NOMO-1 treated with dmso at 0.1 percent for 144 hours (cell line): ENCODE data around the gene UTP3.
A peak's percentile ranks its signal among the peaks of the same experiment; 100 is the strongest.
"Not testable (repeated sequence)": the region's sequence is repeated elsewhere in the genome, so short reads cannot be mapped to it uniquely, and the experiment has no call there.

Source experiments
- DNase-seq: peaks from one replicate; lab custom pipeline; 2025; ENCODE audit not compliant: unreplicated experiment; lab: John Stamatoyannopoulos, UW

UTP3 gene, protein sequence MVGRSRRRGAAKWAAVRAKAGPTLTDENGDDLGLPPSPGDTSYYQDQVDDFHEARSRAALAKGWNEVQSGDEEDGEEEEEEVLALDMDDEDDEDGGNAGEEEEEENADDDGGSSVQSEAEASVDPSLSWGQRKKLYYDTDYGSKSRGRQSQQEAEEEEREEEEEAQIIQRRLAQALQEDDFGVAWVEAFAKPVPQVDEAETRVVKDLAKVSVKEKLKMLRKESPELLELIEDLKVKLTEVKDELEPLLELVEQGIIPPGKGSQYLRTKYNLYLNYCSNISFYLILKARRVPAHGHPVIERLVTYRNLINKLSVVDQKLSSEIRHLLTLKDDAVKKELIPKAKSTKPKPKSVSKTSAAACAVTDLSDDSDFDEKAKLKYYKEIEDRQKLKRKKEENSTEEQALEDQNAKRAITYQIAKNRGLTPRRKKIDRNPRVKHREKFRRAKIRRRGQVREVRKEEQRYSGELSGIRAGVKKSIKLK

DNA sequence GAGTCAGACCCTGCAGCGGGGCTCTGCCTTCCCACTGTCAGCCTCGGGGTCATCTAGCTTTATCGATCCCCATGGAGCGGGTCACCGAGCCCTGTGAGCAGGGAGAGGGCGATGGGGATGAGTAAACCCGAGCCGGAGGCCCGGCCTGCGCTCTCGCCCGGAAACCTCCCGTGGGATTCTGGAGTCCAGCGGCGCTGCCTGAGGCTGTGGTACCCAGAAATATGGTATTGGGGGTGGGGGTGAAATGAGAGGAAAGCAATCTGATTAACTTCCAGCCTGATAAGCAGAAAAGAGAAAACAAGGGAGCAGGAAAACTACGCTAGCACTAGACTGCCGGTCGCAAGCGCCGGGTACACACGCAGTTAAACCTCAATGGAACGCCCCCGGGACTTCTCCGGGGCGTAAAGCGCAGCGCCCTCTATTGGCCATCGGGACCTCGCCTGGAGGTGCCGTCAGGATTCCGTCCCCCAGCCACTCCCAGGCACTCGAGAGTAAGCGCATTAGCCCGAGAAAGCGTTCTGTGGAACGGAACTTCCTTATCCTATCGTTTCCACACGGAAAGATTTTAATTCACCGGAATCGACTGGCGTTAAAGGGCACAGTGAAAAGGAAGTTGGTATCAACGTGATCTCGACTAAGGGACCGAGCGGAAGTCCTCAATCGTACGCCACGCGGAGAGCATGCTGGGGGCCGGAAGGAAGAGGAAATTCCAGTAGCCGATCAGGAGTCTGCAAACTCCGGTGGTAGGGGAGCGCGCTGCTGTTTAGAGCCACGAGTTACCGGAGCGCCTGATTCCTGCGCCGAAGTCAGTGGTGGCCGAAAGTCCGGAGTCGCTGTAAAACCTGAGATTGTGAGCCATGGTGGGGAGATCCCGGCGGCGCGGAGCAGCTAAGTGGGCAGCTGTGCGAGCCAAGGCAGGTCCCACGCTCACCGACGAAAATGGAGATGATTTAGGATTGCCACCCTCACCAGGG is at the start of gene UTP3:
Gene UTP3, plus strand, starts transcription at position 712 of the 974 bp plus-strand sequence. Its CDS starts 146 bp downstream, at position 858.
- peak; percentile 97 for DNase-seq

DNA sequence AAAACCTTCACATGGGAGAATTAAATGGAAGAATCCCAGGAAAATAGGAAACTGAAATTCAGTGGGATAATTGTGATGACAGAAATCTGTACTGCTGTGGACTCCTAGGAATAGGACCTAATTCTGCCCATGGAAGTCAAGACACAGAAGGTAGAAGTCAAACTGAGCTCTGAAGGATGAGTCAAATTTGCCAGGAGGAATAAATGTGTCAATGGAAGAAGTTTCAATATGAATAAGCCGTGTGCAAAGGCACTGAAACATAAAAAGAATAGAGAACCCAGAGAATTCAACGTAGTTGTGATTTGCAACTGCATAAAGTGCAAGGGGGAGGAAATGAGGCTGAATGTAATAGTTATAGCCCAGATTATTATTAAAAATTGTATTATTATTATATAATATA is 48.1 kb upstream of the UTP3 start:
- DNase-seq, result no peak

DNA sequence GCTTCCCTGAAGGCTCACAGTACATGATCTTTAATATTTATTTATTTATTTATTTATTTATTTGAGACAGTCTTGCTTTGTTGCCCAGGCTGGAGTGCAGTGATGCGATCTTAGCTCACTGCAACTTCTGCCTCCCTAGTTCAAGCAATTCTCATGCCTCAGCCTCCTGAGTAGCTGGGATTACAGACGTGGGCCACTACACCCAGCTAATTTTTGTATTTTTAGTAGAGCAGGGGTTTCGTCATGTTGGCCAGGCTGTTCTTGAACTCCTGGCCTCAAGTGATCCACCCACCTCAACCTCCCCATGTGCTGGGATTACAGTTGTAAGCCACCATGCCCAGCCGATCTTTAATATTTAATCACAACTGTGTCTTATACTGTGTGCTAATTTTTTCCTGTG is 37.6 kb upstream of the UTP3 start:
- not testable (repeated sequence) for DNase-seq

DNA sequence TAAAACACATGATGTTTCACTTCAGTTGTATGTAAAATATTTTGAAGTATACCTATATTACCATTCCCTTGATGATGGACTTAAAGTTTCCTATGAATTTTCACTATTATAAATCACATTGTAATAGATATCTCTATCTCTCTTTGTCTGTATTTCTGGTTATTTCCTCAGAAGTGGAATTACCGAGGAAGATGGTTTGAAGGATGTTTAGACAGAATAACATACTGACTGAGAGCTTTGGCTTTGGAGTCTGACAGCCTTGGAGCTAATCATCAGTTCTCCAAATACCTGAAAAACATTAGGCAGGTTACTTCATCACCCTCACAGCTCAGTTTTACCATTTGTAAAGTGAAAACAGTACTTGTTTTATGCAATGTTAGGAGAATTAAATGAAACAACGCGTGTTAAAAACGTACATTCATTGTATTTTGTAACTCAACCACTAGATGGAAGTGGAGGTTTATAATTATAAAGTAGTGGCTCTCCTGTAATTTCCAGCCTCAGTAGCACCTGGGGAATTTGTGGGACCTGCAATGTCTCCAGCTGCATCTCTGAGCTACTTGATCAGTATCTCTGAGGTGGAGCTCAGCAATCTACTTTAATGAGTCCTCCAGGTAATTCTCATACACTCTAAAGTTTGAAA is 36.3 kb upstream of the UTP3 start:
- no peak for DNase-seq

DNA sequence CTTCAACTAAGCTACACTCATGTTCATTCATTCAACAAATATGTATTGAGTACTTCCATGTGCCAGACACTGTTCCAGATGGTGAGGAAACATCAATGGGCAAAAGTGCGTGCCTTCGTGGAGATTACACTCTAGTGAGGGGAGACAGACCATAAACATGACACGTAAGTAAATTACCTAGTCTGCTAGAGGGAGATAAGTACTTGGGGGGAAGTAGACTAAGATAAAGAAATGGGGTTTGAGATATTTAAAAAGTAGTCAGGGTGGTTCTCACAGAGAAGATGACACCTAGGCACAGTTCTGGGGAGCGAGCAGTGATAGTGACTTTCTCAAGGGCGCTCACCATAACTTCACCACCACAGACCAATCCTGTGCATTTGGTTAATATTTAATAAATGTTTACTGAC is 33.7 kb upstream of the UTP3 start:
- no peak for DNase-seq

DNA sequence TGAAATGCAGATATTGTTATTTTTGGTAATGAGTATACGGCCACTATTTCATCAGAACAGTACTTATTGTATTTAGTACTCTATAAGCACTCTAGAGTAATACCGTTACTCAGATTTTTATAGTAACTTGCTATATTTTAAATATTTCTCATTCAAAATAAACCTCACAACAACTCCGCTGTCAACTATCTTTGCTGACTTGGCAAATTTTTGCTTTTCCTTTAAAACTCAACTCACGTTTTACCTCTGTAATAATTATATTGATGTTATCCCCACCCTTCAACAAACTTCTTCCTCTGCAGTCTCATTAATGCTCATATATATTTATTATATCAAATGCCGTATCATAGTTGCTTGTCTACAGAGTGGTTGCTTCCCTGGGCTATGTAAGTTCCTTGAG is 31.0 kb upstream of the UTP3 start:
- DNase-seq, result no peak

DNA sequence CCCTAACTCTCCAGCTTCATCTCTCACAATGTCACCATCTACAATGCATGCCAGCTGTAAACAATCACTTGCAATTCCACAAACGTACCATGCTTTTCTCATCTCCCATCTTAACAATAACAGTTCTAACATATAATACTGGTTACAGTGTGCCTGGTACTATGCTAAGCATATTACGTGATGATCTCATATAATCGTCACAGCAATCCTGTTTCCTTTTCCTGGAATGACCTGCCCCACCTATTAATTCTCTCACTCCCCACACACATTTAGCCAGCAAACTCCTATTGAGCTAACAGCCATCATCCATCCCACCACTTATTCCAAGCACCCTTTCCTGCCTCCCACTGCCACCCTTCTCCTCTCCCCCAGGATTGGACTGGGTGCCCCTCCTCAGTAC is 29.9 kb upstream of the UTP3 start:
- DNase-seq, result no peak

DNA sequence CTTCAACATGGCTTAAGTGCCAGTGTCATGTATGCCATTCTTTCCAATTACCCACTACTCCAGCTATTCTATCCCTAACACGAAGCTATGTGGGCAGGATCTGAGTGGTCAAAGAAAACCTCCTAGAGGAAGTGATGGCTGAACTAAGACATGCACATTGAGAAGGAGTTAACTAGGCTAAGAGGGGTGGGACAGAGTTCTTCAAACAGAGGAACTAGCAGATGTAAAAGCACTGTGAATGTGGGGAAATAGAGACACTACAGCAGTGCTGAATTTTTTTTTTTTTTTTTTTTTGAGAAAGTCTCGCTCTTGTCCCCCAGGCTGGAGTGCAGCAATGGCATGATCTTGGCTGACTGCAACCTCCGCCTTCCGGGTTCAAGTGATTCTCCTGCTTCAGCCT is 28.2 kb upstream of the UTP3 start:
- no peak for DNase-seq

DNA sequence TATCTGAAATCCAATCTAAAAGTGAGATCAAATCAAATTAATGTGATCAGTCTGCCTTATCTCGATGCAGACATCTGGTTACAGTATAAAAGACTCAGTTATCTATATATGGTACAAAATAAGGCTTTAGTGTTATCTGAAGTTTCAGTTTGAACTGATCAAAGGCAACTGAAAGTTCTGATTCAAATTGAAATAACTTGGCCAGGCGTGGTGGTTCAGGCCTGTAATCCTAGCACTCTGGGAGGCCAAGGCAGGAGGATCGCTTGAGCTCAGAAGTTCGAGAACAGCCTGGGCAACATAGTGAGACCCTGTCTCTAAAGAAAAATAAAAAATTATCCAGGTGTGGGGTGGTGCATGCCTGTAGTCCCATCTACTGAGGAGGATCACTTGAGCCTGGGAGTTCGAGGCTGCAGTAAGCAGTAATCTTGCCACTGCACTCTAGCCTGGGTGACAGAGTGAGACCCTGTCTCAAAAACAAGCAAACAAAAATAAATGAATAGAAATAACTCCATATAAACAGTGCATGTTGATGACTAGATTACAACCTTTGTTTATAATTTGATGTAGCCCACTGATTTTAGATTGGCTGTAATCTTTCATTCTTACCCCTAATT is 26.9 kb upstream of the UTP3 start:
- not testable (repeated sequence) for DNase-seq

DNA sequence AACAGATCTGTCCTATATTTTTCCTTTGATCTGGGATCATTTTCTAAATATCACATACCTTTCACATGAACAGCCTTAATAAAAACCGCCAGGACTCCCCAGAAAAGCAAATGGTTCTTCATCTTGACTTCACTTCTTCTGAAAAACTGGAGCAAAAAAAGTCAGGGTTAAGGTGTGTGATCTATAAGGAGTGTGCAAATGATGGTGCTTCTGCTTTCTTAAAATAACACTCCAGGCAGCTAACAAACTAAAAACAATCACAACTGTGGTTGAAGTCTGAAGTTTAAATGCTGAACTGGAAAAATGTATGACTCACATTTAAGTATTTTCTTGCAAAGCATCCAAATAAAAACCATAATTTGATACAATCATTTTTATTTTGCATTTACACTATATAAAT is 22.0 kb upstream of the UTP3 start, which contains the start of gene JCHAIN:
Gene JCHAIN, minus strand, starts transcription at position 140 of the 400 bp plus-strand sequence. Its CDS starts 18 bp downstream, at position 122.
- DNase-seq, result no peak

DNA sequence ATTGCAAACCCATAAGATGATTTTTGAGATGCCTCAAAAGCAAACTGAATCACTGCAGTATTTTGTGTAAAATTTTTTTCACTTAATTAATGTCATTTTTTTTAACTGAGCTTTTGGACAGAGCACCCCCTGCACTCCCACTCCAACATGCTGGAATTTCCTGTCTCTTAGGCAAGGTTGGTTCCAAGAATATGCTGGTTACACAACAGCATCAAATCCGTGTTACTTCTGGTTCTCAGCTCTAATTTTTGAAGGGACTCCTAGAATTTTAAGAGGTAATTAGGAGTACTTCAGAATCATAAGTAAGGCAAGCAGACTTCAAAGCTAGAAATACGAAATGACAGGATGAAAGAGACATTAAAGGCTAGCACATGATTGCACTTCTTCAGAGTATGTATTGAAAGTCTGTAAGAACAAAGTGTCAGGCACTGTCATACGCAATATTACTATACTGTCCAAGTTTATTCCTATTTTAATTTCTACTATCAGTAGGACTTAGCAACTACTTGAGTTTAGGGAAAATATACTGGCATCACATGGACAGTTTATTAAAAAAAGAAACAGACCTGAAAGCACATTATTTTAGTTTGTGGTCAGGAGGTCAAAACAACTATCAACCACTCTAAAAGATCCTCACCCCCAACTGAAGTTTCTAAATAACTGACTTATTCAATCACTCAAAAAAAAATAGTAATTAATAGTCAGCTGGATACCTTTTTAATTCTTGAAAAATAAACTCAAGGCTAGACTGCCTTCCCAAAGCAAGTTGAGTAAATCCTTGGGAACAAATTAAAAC is 20.4 kb upstream of the UTP3 start:
- DNase-seq, result no peak

DNA sequence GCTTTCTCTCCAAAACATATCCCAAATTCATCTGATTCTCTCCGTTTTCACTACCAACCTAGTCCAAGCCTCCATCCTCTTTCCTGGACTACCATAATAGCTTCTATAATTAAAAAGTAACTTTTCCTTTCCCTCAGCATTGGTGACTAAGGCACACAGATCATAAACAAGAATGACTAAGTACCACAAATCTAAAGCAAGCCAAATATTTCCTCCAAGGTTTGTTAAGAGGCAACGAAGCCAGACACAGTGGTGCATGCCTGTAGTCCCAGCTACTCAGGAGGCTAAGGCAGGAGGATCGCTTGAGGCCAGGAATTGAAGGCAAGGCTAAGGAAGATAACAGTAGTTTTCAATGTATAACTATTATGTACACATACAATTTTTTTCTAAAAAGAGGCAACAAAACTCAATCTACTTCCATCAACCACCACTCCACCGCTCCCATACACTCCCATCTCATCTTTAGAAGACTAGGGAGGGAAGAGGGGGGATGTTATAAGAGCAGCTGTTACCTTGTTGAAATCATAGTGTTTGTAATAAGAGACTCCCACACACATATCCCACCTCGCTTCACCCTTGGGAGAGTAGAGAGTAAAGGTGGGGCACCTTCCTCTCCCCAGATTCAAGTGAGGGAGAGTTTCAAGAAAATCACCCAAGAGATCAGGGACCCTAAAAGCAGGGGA is 17.9 kb upstream of the UTP3 start:
- DNase-seq, result no peak

DNA sequence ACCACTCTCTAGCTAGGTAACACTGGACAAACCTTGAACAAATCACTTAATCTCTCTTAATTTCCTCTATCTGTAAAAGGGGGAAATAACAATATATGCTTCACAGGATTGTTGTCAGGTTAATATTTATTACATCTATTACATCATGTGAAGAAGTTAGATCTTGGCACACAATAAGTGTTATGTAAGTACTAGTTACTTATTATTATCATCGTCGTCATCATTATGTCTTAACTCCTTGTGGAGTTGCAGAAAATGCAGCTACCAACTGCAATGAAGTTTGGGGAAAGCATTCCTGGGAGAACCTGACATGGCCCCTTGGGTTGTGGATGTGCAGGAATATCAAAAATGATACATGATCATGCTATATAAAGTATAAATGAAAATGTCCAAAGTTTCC is 17.2 kb upstream of the UTP3 start:
- DNase-seq, result no peak

DNA sequence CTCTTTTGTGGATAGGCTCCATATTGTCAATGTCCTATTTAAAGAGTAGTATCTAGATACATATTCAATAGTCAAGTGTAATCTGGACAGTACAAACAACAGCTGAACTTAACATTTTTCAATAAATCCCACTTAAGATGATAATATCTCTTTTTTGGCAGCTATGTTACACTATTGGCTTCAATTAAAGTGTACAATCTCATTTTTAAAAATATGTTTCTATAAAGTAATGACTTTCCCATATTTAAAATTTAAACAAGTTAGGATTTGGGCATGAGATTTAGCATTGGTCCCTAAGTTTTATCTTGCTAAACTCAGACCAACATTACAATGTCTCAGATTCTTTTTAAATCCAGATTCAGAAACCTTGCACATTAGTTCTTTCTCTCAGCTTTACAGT is 14.1 kb upstream of the UTP3 start:
- DNase-seq, result no peak

DNA sequence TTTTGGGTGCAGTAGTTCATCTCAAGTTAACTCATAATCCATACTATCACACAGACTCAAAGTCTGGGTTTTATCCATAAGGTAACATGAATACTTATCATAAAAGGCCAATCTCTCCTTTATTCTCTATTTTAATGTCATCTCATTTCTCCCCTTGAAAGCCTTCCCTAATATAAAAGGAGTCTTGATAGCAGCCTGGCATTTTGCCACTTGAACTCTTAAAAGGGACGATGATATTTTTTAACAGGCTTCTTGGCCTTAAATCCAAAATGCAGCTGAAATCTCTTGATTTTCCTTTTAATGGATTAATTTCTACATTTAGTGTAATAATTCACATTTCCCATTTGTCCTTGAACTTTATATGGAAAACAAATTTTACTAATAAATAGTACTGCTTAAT is 13.6 kb upstream of the UTP3 start:
- DNase-seq, result no peak

DNA sequence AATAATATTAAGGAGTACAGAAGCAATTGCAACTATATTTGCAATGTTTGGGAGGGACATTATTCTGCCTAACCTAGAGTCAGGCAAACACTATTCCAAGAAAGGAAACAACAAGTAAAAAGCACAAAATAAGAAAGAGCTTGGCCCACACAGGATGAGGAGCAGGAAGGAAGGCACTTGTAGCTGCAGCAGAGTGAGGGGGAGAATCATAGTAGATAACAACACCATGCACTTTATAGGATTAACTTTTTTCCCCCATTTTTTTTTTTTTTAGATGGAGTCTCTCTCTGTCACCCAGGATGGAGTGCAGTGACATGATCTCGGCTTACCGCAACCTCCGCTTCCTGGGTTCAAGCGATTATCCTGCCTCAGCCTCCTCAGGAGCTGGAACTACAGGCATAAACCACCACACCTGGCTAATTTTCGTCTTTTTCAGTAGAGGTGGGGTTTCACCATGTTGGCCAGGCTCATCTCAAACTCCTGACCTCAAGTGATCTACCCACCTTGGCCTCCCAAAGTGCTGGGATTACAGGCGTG is 11.7 kb upstream of the UTP3 start:
- DNase-seq, result no peak

DNA sequence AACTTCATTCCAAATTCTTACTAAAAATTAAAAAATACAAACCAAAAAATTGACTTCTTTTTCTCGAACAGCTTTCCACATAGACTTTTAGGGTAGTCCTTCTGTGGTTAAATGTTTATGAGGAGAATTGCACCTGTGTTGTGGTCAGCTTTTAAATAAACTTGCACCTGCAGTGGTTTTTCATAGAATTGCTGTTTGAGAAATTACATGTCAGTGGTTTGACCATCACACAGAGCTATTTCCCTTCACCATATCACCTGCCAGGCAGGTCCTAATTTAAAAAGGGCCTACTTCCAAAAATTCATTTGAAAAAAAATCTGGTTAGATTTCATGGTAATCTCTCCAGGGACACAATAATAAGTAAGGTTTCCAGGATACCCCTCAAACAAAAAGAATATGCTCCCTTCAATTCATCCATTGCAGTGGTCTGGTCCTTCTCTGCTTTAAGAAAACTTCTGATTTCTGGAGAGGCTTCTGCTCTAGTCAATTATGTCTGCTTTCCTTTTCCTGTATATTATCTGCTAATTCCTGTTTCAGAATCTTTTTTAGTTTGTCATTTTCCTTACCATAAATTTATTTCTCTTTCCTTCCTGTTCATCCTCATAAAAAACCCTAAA is 9.8 kb upstream of the UTP3 start:
- DNase-seq, result no peak

DNA sequence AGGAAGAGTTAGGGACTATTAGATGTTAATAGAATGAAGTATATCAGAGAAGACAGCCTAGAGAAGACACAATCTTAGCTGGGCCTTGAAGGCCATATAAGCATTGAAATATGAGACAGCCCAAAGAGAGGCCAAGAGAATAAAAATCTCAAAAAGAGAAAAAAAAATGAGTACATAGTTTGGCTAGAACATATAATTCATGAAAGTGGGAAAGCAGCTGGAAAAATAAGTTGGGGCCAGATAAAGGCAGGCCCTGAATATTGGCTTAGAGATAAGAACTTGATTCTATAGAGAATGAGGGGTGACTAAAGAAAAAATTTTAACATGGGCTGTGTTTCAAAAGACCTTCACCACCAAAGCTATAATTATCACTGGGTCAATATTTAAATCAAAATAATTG is 7.4 kb upstream of the UTP3 start:
- DNase-seq, result no peak

DNA sequence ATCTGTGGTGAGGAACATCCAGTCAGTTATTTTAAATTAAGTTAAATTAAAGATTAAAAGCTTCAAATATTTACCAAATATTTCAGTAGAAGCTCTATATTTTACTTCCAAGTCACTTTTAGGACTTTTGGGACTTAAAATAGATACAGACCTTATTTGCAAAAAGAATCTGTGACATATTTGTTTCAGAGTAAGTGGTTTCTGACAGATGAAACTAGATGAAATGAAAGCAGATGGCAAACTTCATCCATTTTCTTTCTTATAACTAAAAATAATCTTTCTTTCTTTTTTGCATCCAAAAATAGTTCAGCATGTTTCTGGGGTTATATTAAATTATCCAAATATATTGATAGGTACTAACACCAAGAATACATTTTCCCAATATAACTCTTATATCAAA is 6.6 kb upstream of the UTP3 start:
- no peak for DNase-seq
